GM23248 (cell line): Measurements from ENCODE around the gene TIPARP. TPM values are rescaled to one million over a fixed set of nuclear protein-coding genes. Genes with fewer than 3 reads are reported as not detected.

Experiments used
- DNase-seq: peaks from one replicate; pipeline ENCODE4 v3.0.0-alpha.2; 2015
- H2AFZ ChIP-seq: fragments of 200-600 bp; sonication (generic); 2 replicates; pipeline ENCODE4 v1.6.1; 2016; ENCODE audit warnings: antibody characterized with exemption
- H3F3A ChIP-seq: fragments of 200-600 bp; sonication (generic); 2 replicates; pipeline ENCODE4 v1.6.1; 2016; ENCODE audit warnings: mild to moderate bottlenecking, antibody characterized with exemption, mixed run types; ENCODE audit not compliant: insufficient read depth
- H3K27ac ChIP-seq: fragments of 200-600 bp; sonication (generic); 2 replicates; pipeline ENCODE4 v1.5.1; 2016; ENCODE audit warnings: mild to moderate bottlenecking
- H3K27me3 ChIP-seq: fragments of 200-600 bp; sonication (generic); replicated peaks from 2 replicates; pipeline ENCODE4 v1.6.1; 2016; ENCODE audit warnings: mild to moderate bottlenecking; ENCODE audit not compliant: insufficient read depth
- H3K36me3 ChIP-seq: fragments of 200-600 bp; sonication (generic); 2 replicates; pipeline ENCODE4 v1.6.1; 2016; ENCODE audit warnings: low read depth, mild to moderate bottlenecking
- H3K4me1 ChIP-seq: fragments of 200-600 bp; sonication (generic); 2 replicates; pipeline ENCODE4 v1.6.1; 2016; ENCODE audit warnings: mild to moderate bottlenecking; ENCODE audit not compliant: insufficient read depth
- H3K4me2 ChIP-seq: fragments of 200-600 bp; sonication (generic); one replicate; pipeline ENCODE4 v1.6.1; 2016; ENCODE audit warnings: mild to moderate bottlenecking; ENCODE audit not compliant: unreplicated experiment
- H3K4me3 ChIP-seq: fragments of 200-600 bp; sonication (generic); 2 replicates; pipeline ENCODE4 v1.5.1; 2016; ENCODE audit warnings: mild to moderate bottlenecking
- H3K79me2 ChIP-seq: fragments of 200-600 bp; sonication (generic); 2 replicates; pipeline ENCODE4 v1.6.1; 2016; ENCODE audit warnings: mild to moderate bottlenecking; ENCODE audit not compliant: insufficient read depth
- H3K9ac ChIP-seq: fragments of 200-600 bp; sonication (generic); 2 replicates; pipeline ENCODE4 v1.6.1; 2016; ENCODE audit warnings: mild to moderate bottlenecking
- H3K9me2 ChIP-seq: fragments of 200-600 bp; sonication (generic); 2 replicates; pipeline ENCODE4 v1.6.1; 2016; ENCODE audit warnings: mixed run types, mild to moderate bottlenecking, moderate library complexity; ENCODE audit not compliant: insufficient read depth
- H3K9me3 ChIP-seq: fragments of 200-600 bp; sonication (generic); one replicate; pipeline ENCODE4 v1.6.1; 2017; ENCODE audit warnings: low read depth
- H4K20me1 ChIP-seq: fragments of 200-600 bp; sonication (generic); 2 replicates; pipeline ENCODE4 v1.6.0; 2016; ENCODE audit not compliant: insufficient read depth
- EZH2 ChIP-seq: fragments of 200-600 bp; sonication (generic); IDR thresholded peaks from 2 replicates; pipeline ENCODE4 v1.6.1; 2018; ENCODE audit warnings: antibody characterized with exemption, mild to moderate bottlenecking; ENCODE audit not compliant: insufficient read depth, poor library complexity, severe bottlenecking
- EZH2phosphoT487 ChIP-seq: fragments of 200-600 bp; sonication (generic); IDR thresholded peaks from 2 replicates; pipeline ENCODE4 v1.6.1; 2018; ENCODE audit warnings: antibody characterized with exemption, moderate library complexity, mild to moderate bottlenecking, low read depth; ENCODE audit not compliant: insufficient read depth
- WGBS, 2 experiments: methylation state at CpG; one replicate each; pipeline ENCODE4 v1.1.6; 2015 to 2017; ENCODE audit warnings: low lambda C conversion rate in 2 of 2, low coverage in 1 of 2; ENCODE audit errors: missing lambda C conversion rate in 2 of 2; 5-methylcytosine and 5-hydroxymethylcytosine counted together
- in situ Hi-C: fragments of 300-500 bp; cut with MboI; formaldehyde crosslinking; loops from 2 replicates; pipeline ENCODE4 v1.15.0; 2020
- polyA plus RNA-seq: library from polyadenylated mRNA; unstranded; fragments of >200 nt; fragmentation: Nextera tagmentation; extraction: Ambion mirVana; gene quantifications from 2 replicates; pipeline ENCODE4 v1.2.1, GENCODE V29; 2016
- total RNA-seq: library from RNA; depleted of rRNA; stranded (reverse); fragments of >200 nt; shearing (Covaris generic); gene quantifications from 2 replicates; pipeline ENCODE4 v1.2.3, GENCODE V29; 2014

Gene TIPARP
- total and polyA plus RNA-seq, 2 experiments from 2014 or later: 35.1 to 89.5 TPM

- Histone ChIP-seq H3K36me3 (no peaks in the 10 kb centered on the region), H3F3A (no peaks in the 10 kb centered on the region), H3K9ac (no peak overlapping the region), H3K4me3 (no peak overlapping the region), H3K4me2 (no peak overlapping the region), H3K9me2 (no peaks in the 10 kb centered on the region), H2AFZ (no peak overlapping the region), H4K20me1 (no peaks in the 10 kb centered on the region), H3K79me2 (no peaks in the 10 kb centered on the region), H3K27ac (no peak overlapping the region), H3K4me1 (peaks cover 9% of the 10 kb centered on the region; the same call in 1 of the 2 replicates), H3K27me3 (no peaks in the 10 kb centered on the region), H3K9me3 (no peaks in the 10 kb centered on the region)
- in situ Hi-C loops: no loop called here
- WGBS, 2 experiments: 0% methylated on average over 1 of the region's 1 CpG
- TF ChIP-seq EZH2 (no peak), EZH2phosphoT487 (no peak)
- no peak for DNase-seq
These were observed 32.8 kb upstream of the TIPARP start for GRCh38 chr3:156641618-156641975.

- Histone ChIP-seq H3K79me2 (no peaks in the 10 kb centered on the region), H3K4me2 (peak overlapping the region; percentile 65), H3K9ac (peak overlapping the region; percentile 32; the same call in 1 of the 2 replicates), H3K27ac (peak overlapping the region; percentile 21; the same call in 1 of the 2 replicates), H3K9me3 (no peaks in the 10 kb centered on the region), H3K4me1 (peaks cover 9% of the 10 kb centered on the region; the same call in 1 of the 2 replicates), H3F3A (no peaks in the 10 kb centered on the region), H3K36me3 (no peaks in the 10 kb centered on the region), H3K9me2 (no peaks in the 10 kb centered on the region), H2AFZ (peak overlapping the region; percentile 70), H3K27me3 (no peaks in the 10 kb centered on the region), H4K20me1 (no peaks in the 10 kb centered on the region), H3K4me3 (no peak overlapping the region; the same call in 1 of the 2 replicates)
- in situ Hi-C loops: no loop called here
- TF ChIP-seq EZH2phosphoT487 (no peak), EZH2 (no peak)
- DNase-seq: peak; percentile 30
- WGBS, 2 experiments: 74 to 76% methylated on average over 8 of the region's 8 CpGs
These were observed 31.4 kb upstream of the TIPARP start for GRCh38 chr3:156642750-156643728.

GRCh38 chr3:156643729-156644389 lies 30.5 kb upstream of the TIPARP start:
- Histone ChIP-seq H3K9ac (peak overlapping the region; percentile 32; the same call in 1 of the 2 replicates), H3K9me2 (no peaks in the 10 kb centered on the region), H4K20me1 (no peaks in the 10 kb centered on the region), H3K9me3 (no peaks in the 10 kb centered on the region), H3K27ac (peak overlapping the region; percentile 21; the same call in 1 of the 2 replicates), H3K27me3 (no peaks in the 10 kb centered on the region), H3K4me2 (peak overlapping the region; percentile 65), H3K4me1 (peaks cover 9% of the 10 kb centered on the region; the same call in 1 of the 2 replicates), H3F3A (no peaks in the 10 kb centered on the region), H3K36me3 (no peaks in the 10 kb centered on the region), H2AFZ (peak overlapping the region; percentile 70), H3K4me3 (peak overlapping the region; percentile 24), H3K79me2 (no peaks in the 10 kb centered on the region)
- WGBS, 2 experiments: 19 to 28% methylated on average over 6 of the region's 6 CpGs
- peak; percentile 62 for DNase-seq
- TF ChIP-seq EZH2phosphoT487: no peak
- TF ChIP-seq EZH2: no peak
- in situ Hi-C loops: no loop called here

GRCh38 chr3:156644958-156645357 lies 29.4 kb upstream of the TIPARP start:
- no peak overlapping the region for H3K9ac ChIP-seq
- no peaks in the 10 kb centered on the region for H3K9me3 ChIP-seq
- H3K4me2 ChIP-seq: no peak overlapping the region
- H3K27me3 ChIP-seq: no peaks in the 10 kb centered on the region
- in situ Hi-C loops: no loop called here
- no peak for DNase-seq
- peaks cover 9% of the 10 kb centered on the region; the same call in 1 of the 2 replicates for H3K4me1 ChIP-seq
- no peaks in the 10 kb centered on the region for H4K20me1 ChIP-seq
- no peak for TF ChIP-seq EZH2
- TF ChIP-seq EZH2phosphoT487: no peak
- no peaks in the 10 kb centered on the region for H3K36me3 ChIP-seq
- no peaks in the 10 kb centered on the region for H3K9me2 ChIP-seq
- no peak overlapping the region for H3K4me3 ChIP-seq
- no peak overlapping the region for H3K27ac ChIP-seq
- no peak overlapping the region for H2AFZ ChIP-seq
- H3F3A ChIP-seq: no peaks in the 10 kb centered on the region
- H3K79me2 ChIP-seq: no peaks in the 10 kb centered on the region
